HepG2 (cell line): Measurements from ENCODE around the gene RAD51D. TPM values are rescaled to one million over a fixed set of nuclear protein-coding genes. Genes with fewer than 3 reads are reported as not detected.
A peak's percentile ranks its signal among the peaks of the same experiment; 100 is the strongest.

Source experiments
- ARHGAP35 ChIP-seq: sonication (generic); formaldehyde crosslinking; IDR thresholded peaks from 2 replicates; pipeline ENCODE4 v1.9.0; 2022; ENCODE audit warnings: mild to moderate bottlenecking, inconsistent platforms, moderate library complexity, missing genetic modification reagents, borderline replicate concordance
- CCDC6 ChIP-seq: sonication (generic); formaldehyde crosslinking; IDR thresholded peaks from 2 replicates; pipeline ENCODE4 v1.8.1; 2022; ENCODE audit warnings: mild to moderate bottlenecking, missing genetic modification reagents, moderate library complexity
- CEBPZ ChIP-seq: IDR thresholded peaks from 2 replicates; pipeline ENCODE4 v1.6.1; 2012; ENCODE audit warnings: low read length, improper control_type of control experiment
- CENPBD1 ChIP-seq: sonication (generic); formaldehyde crosslinking; IDR thresholded peaks from 2 replicates; pipeline ENCODE4 v1.8.0; 2022; ENCODE audit warnings: missing genetic modification reagents, low read depth, mild to moderate bottlenecking, borderline replicate concordance
- DZIP1 ChIP-seq: sonication (generic); formaldehyde crosslinking; IDR thresholded peaks from 2 replicates; pipeline ENCODE4 v1.5.0; 2020; ENCODE audit warnings: mild to moderate bottlenecking, missing genetic modification reagents
- FOXC1 ChIP-seq: sonication (generic); formaldehyde crosslinking; IDR thresholded peaks from 2 replicates; pipeline ENCODE4 v1.8.0; 2022; ENCODE audit warnings: mild to moderate bottlenecking, missing genetic modification reagents, borderline replicate concordance
- KDM5A ChIP-seq: fragments of 200-600 bp; sonication (generic); IDR thresholded peaks from 2 replicates; pipeline ENCODE4 v1.7.0; 2018; ENCODE audit warnings: antibody characterized with exemption, mild to moderate bottlenecking, low read length, borderline replicate concordance
- NCOR1 ChIP-seq: fragments of 200-600 bp; sonication (generic); IDR thresholded peaks from 2 replicates; pipeline ENCODE4 v1.7.0; 2017; ENCODE audit warnings: antibody characterized with exemption, low read length, borderline replicate concordance
- RARG ChIP-seq: sonication (generic); formaldehyde crosslinking; IDR thresholded peaks from 2 replicates; pipeline ENCODE4 v1.4.0; 2020; ENCODE audit warnings: low read depth, mild to moderate bottlenecking, missing genetic modification reagents
- RFX5 ChIP-seq: IDR thresholded peaks from 2 replicates; pipeline ENCODE4 v1.6.1; 2011; ENCODE audit warnings: low read depth, low read length, improper control_type of control experiment
- SIN3A ChIP-seq: IDR thresholded peaks from 2 replicates; pipeline ENCODE4 v1.6.1; 2011; ENCODE audit warnings: low read depth, mild to moderate bottlenecking, control low read depth, low read length, borderline replicate concordance
- SNAPC5 ChIP-seq: sonication (generic); formaldehyde crosslinking; IDR thresholded peaks from 2 replicates; pipeline ENCODE4 v1.8.1; 2023; ENCODE audit warnings: mild to moderate bottlenecking, missing genetic modification reagents, borderline replicate concordance
- SPEN ChIP-seq: sonication (generic); formaldehyde crosslinking; IDR thresholded peaks from 2 replicates; pipeline ENCODE4 v1.5.1; 2020; ENCODE audit warnings: low read depth, mild to moderate bottlenecking, missing genetic modification reagents
- SRSF4 ChIP-seq: fragments of 200-400 bp; formaldehyde crosslinking; IDR thresholded peaks from one replicate; pipeline ENCODE4 v1.6.1; 2018; ENCODE audit warnings: mild to moderate bottlenecking, low read depth, low read length, moderate library complexity; ENCODE audit not compliant: poor library complexity, severe bottlenecking
- XRCC5 ChIP-seq: fragments of 200-400 bp; formaldehyde crosslinking; optimal IDR thresholded peaks from 2 replicates; pipeline ENCODE3; 2017; ENCODE audit warnings: mild to moderate bottlenecking, low read length
- ZBTB42 ChIP-seq: sonication (generic); formaldehyde crosslinking; IDR thresholded peaks from 2 replicates; pipeline ENCODE4 v1.5.0; 2020; ENCODE audit warnings: mild to moderate bottlenecking, missing genetic modification reagents
- ZBTB7A ChIP-seq: sonication (generic); formaldehyde crosslinking; IDR thresholded peaks from 2 replicates; pipeline ENCODE4 v1.8.0; 2022; ENCODE audit warnings: mild to moderate bottlenecking, missing genetic modification reagents
- ZFX ChIP-seq: sonication (generic); formaldehyde crosslinking; IDR thresholded peaks from 2 replicates; pipeline ENCODE4 v1.4.0; 2020; ENCODE audit warnings: mild to moderate bottlenecking, low read depth, missing genetic modification reagents, moderate library complexity
- ZNF382 ChIP-seq: sonication (generic); formaldehyde crosslinking; IDR thresholded peaks from 2 replicates; pipeline ENCODE4 v1.5.0; 2020; ENCODE audit warnings: missing genetic modification reagents, mild to moderate bottlenecking, borderline replicate concordance
- ZNF546 ChIP-seq: sonication (generic); formaldehyde crosslinking; conservative IDR thresholded peaks from 2 replicates; pipeline ENCODE4 v1.8.1; 2023; ENCODE audit warnings: mild to moderate bottlenecking, missing genetic modification reagents
- ZNF746 ChIP-seq: sonication (generic); formaldehyde crosslinking; IDR thresholded peaks from 2 replicates; pipeline ENCODE4 v1.8.0; 2022; ENCODE audit warnings: mild to moderate bottlenecking, missing genetic modification reagents
- ZNF782 ChIP-seq: sonication (generic); formaldehyde crosslinking; IDR thresholded peaks from 2 replicates; pipeline ENCODE4 v1.4.0; 2020; ENCODE audit warnings: missing genetic modification reagents, mild to moderate bottlenecking, borderline replicate concordance
- ZSCAN31 ChIP-seq: sonication (generic); formaldehyde crosslinking; IDR thresholded peaks from 2 replicates; pipeline ENCODE4 v1.5.0; 2020; ENCODE audit warnings: low read depth, mild to moderate bottlenecking, missing genetic modification reagents
- polyA plus RNA-seq, 8 experiments: library from polyadenylated mRNA; depleted of rRNA in 3 of 8; stranded (reverse) in 7 of 8; unstranded in 1 of 8; fragments of >200 nt; fragmentation: Illumina TruSeq in 4 of 8; extraction: Trizol in 4 of 8; gene quantifications; 2 replicates each; pipeline versions ENCODE4 v1.2.1 to v1.2.3, GENCODE V29; 2011 to 2016; ENCODE audit warnings: low read depth in 4 of 8, missing spikeins in 1 of 8, mixed read lengths in 1 of 8; ENCODE audit not compliant: insufficient read depth in 1 of 8
- total RNA-seq, 5 experiments: library from RNA; depleted of rRNA; stranded (reverse); fragments of >200 nt; fragmentation: Illumina TruSeq; extraction: Trizol; gene quantifications; 2 replicates each; pipeline ENCODE4 v1.2.3, GENCODE V29; 2016; ENCODE audit warnings: low read depth in 1 of 5

RAD51D gene
- total and polyA plus RNA-seq, 2 of the 13 experiments (the other 11 are each of a cell fraction or from before 2014, with no cell fraction given), result 6.7 to 13.1 TPM

GRCh38 chr17:35088356-35088880 lies 31.2 kb downstream of the RAD51D start (continued):
- no peak for TF ChIP-seq SRSF4
- 0 out of 2 replicates have a peak, but pooled peaks have one; percentile 5 for TF ChIP-seq ZFX (CRISPR knock-in tag)
- 0 out of 2 replicates have a peak, but pooled peaks have one; percentile 37 for TF ChIP-seq ZBTB42 (CRISPR knock-in tag)
- TF ChIP-seq ZNF746 (CRISPR knock-in tag), result 0 out of 2 replicates have a peak, but pooled peaks have one; percentile 41
- no peak for TF ChIP-seq ARHGAP35 (CRISPR knock-in tag)
- no peak for TF ChIP-seq ZSCAN31 (CRISPR knock-in tag)
- 0 out of 2 replicates have a peak, but pooled peaks have one; percentile 47 for TF ChIP-seq RFX5
- no peak for TF ChIP-seq FOXC1 (CRISPR knock-in tag)
- peak; percentile 8; the same call in 1 of the 2 replicates for TF ChIP-seq ZNF546 (CRISPR knock-in tag)
- no peak for TF ChIP-seq CEBPZ
- TF ChIP-seq ZBTB7A (CRISPR knock-in tag), result 0 out of 2 replicates have a peak, but pooled peaks have one; percentile 35
- peak; percentile 72; the same call in 1 of the 2 replicates for TF ChIP-seq SIN3A
- 0 out of 2 replicates have a peak, but pooled peaks have one; percentile 33 for TF ChIP-seq DZIP1
- TF ChIP-seq ZNF382 (CRISPR knock-in tag), result no peak
- TF ChIP-seq KDM5A, result peak; percentile 64; the same call in 1 of the 2 replicates
- TF ChIP-seq SPEN (CRISPR knock-in tag), result 0 out of 2 replicates have a peak, but pooled peaks have one; percentile 6
- TF ChIP-seq SNAPC5, result 0 out of 2 replicates have a peak, but pooled peaks have one; percentile 66
- peak; percentile 5 for TF ChIP-seq XRCC5
- peak; percentile 32; the same call in 1 of the 2 replicates for TF ChIP-seq NCOR1
- TF ChIP-seq CCDC6 (CRISPR knock-in tag), result peak; percentile 30; the same call in 1 of the 2 replicates
- no peak for TF ChIP-seq ZNF782 (CRISPR knock-in tag)
- no peak for TF ChIP-seq RARG
- no peak for TF ChIP-seq CENPBD1
